DMS 273 treated with DMSO at 0.1 percent for 48 hours (cell line): ENCODE data around the gene DDX20.
A peak's percentile ranks its signal among the peaks of the same experiment; 100 is the strongest.

ENCODE experiments used
- DNase-seq: peaks from one replicate; lab custom pipeline; 2025; lab: John Stamatoyannopoulos, UW

DDX20 gene

GRCh38 chr1:111755331-111756123 is at the start of gene DDX20:
DDX20 (plus strand) TSS chr1:111755901; CDS start chr1:111755925, 24 bp downstream.
- peak; percentile 91 for DNase-seq

- DNase-seq: no peak
These were observed 48.8 kb upstream of the DDX20 start for GRCh38 chr1:111706921-111707320.

- no peak for DNase-seq
These were observed 47.8 kb upstream of the DDX20 start for GRCh38 chr1:111707906-111708305.

- DNase-seq: no peak
These were observed 45.7 kb upstream of the DDX20 start for GRCh38 chr1:111709986-111710385.

GRCh38 chr1:111716333-111716732 is 39.4 kb upstream of the DDX20 start:
- no peak for DNase-seq

GRCh38 chr1:111717450-111717849 is 38.3 kb upstream of the DDX20 start:
- DNase-seq: no peak

GRCh38 chr1:111719135-111719534 is 36.6 kb upstream of the DDX20 start:
- DNase-seq: no peak

GRCh38 chr1:111719674-111720132 is 36.0 kb upstream of the DDX20 start:
- no peak for DNase-seq

- DNase-seq: no peak
These were observed 35.3 kb upstream of the DDX20 start for GRCh38 chr1:111720274-111720976.

- no peak for DNase-seq
These were observed 34.5 kb upstream of the DDX20 start for GRCh38 chr1:111720977-111721786.

- DNase-seq: no peak
These were observed 32.5 kb upstream of the DDX20 start for GRCh38 chr1:111723091-111723806.

GRCh38 chr1:111723871-111724270 is 31.8 kb upstream of the DDX20 start:
- DNase-seq: no peak

- peak; percentile 9 for DNase-seq
These were observed 30.5 kb upstream of the DDX20 start for GRCh38 chr1:111725192-111725591.

- no peak for DNase-seq
These were observed 28.6 kb upstream of the DDX20 start for GRCh38 chr1:111727056-111727455.

GRCh38 chr1:111729271-111729921 is 26.3 kb upstream of the DDX20 start:
- peak; percentile 94 for DNase-seq

- no peak for DNase-seq
These were observed 25.6 kb upstream of the DDX20 start for GRCh38 chr1:111729946-111730681.

GRCh38 chr1:111730706-111731105 is 25.0 kb upstream of the DDX20 start:
- DNase-seq: no peak

GRCh38 chr1:111731956-111732355 is 23.7 kb upstream of the DDX20 start:
- no peak for DNase-seq

GRCh38 chr1:111732718-111733117 is 23.0 kb upstream of the DDX20 start:
- no peak for DNase-seq

GRCh38 chr1:111733183-111733991 is 22.3 kb upstream of the DDX20 start:
- peak; percentile 46 for DNase-seq
